ENCODE results near the gene DDX10. TPM values are rescaled to one million over a fixed set of nuclear protein-coding genes. Genes with fewer than 3 reads are reported as not detected.

DDX10 gene
- total and polyA plus RNA-seq, 8 donors: 16.5 to 32.8 (median 28.9) TPM

DNA sequence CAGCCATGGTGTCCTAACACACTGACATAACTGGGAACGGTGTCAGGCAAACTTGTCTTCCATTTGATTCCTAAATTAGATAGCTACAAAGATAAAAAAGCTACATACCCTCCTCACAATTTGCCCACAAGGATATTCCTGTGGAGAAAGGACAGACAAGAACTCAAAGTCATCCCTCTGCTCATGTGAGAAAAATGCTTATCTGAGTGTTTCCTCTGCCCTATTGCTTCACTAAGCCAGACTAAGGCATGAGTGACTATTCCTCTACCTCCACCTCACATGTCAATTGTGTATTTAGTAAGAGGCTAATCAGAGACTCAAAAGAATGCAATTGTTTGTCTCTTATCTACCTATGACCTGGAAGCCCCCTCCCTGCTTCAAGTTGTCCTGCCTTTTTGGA is 247.7 kb downstream of the DDX10 start:
- no peaks in the 10 kb centered on the region for H3K9me3 ChIP-seq
- no peak overlapping the region for H3K4me3 ChIP-seq
- H3K36me3 ChIP-seq: no peaks in the 10 kb centered on the region
- H3K4me1 ChIP-seq: no peaks in the 10 kb centered on the region
- TF ChIP-seq, protein P1, sequence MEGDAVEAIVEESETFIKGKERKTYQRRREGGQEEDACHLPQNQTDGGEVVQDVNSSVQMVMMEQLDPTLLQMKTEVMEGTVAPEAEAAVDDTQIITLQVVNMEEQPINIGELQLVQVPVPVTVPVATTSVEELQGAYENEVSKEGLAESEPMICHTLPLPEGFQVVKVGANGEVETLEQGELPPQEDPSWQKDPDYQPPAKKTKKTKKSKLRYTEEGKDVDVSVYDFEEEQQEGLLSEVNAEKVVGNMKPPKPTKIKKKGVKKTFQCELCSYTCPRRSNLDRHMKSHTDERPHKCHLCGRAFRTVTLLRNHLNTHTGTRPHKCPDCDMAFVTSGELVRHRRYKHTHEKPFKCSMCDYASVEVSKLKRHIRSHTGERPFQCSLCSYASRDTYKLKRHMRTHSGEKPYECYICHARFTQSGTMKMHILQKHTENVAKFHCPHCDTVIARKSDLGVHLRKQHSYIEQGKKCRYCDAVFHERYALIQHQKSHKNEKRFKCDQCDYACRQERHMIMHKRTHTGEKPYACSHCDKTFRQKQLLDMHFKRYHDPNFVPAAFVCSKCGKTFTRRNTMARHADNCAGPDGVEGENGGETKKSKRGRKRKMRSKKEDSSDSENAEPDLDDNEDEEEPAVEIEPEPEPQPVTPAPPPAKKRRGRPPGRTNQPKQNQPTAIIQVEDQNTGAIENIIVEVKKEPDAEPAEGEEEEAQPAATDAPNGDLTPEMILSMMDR (IDR thresholded peaks at IDR 0.05): no peak
- H3K27ac ChIP-seq: no peak overlapping the region
- no peaks in the 10 kb centered on the region for H3K27me3 ChIP-seq
- no peak for ATAC-seq
- no peak for DNase-seq
- intact Hi-C loops (cut with DNase I): no loop called here

DNA sequence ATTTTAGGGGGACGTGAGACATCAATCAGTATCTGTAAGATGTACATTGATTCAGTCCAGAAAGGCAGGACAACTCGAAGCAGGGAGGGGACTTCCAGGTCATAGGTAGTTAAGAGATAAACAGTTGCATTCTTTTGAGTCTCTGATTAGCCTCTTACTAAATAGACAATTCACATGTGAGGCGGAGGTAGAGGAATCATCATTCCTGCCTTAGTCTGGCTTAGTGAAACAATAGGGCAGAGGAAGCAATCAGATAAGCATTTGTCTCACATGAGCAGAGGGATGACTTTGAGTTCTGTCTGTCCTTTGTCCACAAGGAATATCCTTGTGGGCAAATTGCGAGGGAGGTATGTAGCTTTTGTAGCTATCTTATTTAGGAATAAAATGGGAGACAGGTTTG is 248.3 kb downstream of the DDX10 start:
- TF ChIP-seq, protein P1 (IDR thresholded peaks at IDR 0.05): no peak
- ATAC-seq (no peak), DNase-seq (no peak)
- Histone ChIP-seq H3K27ac (no peak overlapping the region), H3K27me3 (no peaks in the 10 kb centered on the region), H3K4me1 (no peaks in the 10 kb centered on the region), H3K4me3 (no peak overlapping the region), H3K9me3 (no peaks in the 10 kb centered on the region), H3K36me3 (no peaks in the 10 kb centered on the region)
- intact Hi-C loops (cut with DNase I): no loop called here

DNA sequence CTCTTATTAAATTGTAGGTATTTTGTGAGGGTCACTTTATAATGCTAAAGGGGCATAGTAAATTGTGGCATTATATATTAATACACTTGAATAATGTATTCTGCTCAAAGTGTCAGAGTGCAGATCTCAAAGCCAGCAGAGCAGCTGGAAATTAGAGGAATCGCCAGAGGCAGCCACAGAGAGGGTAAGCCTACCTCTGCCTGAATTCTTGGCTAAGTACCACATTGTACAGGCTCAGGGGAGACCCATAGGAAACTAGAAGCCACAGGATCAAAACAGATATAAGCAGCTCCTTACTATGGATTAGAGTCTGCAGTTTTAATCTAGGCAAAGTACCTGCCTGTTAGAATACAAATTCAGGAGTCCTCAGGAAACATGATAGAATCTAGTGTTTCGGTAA is 249.3 kb downstream of the DDX10 start:
- no peaks in the 10 kb centered on the region for H3K4me1 ChIP-seq
- H3K36me3 ChIP-seq: no peaks in the 10 kb centered on the region
- no peak for ATAC-seq
- TF ChIP-seq, protein P1 (IDR thresholded peaks at IDR 0.05): no peak
- H3K4me3 ChIP-seq: no peak overlapping the region
- no peaks in the 10 kb centered on the region for H3K9me3 ChIP-seq
- no peak overlapping the region for H3K27ac ChIP-seq
- intact Hi-C loops (cut with DNase I): no loop called here
- no peaks in the 10 kb centered on the region for H3K27me3 ChIP-seq
- DNase-seq: no peak

DNA sequence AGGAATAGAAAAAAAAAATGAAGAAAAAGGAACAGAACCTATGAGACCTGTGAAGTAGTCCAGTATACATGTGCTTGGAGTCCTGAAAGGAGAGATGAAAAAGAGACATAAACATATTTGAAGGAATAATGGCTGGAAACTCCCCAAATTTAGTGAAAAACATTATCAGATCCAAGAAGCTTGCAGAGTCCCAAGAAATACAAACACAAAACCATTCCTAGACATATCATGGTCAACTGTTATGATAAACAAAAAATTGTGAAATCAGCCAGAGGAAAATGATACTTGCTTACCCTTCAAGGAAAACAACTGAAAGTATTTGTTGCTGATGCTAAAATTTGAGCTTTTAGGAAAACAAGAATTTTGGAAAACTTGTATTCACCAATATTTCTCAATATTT is 250.1 kb downstream of the DDX10 start:
- no peaks in the 10 kb centered on the region for H3K27me3 ChIP-seq
- ATAC-seq: no peak
- TF ChIP-seq, protein P1 (IDR thresholded peaks at IDR 0.05): no peak
- DNase-seq: no peak
- intact Hi-C loops (cut with DNase I): no loop called here
- no peaks in the 10 kb centered on the region for H3K4me1 ChIP-seq
- H3K9me3 ChIP-seq: no peaks in the 10 kb centered on the region
- H3K4me3 ChIP-seq: no peak overlapping the region
- H3K27ac ChIP-seq: no peak overlapping the region
- H3K36me3 ChIP-seq: no peaks in the 10 kb centered on the region

DNA sequence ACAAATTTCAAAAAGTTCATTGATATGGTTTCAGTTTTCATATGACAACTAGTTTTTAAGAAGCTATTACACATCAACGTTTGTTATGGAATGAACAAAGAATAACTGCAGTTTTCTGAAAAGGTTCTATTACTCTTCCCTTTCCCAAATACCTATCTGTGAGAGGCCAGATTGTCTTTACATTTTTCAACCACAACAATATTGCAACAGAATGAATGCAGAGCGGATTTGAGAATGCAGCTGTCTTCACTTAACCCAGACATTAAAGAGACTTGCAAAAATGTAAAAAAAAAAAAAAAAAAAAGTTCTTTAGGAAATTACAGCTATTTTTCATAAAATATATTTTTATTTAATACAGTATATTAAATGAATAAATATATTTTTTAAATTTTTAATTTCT is 250.8 kb downstream of the DDX10 start:
- intact Hi-C loops (cut with DNase I): no loop called here
- H3K36me3 ChIP-seq: no peaks in the 10 kb centered on the region
- no peak for DNase-seq

More for the DNA sequence above, 250.8 kb downstream of the DDX10 start:
- H3K4me3 ChIP-seq: no peak overlapping the region
- no peak overlapping the region for H3K27ac ChIP-seq
- H3K4me1 ChIP-seq: no peaks in the 10 kb centered on the region
- H3K9me3 ChIP-seq: no peaks in the 10 kb centered on the region
- no peaks in the 10 kb centered on the region for H3K27me3 ChIP-seq
- no peak for ATAC-seq
- TF ChIP-seq, protein P1 (IDR thresholded peaks at IDR 0.05): no peak

Data from left lung (tissue), 10 donors.